Measurements from ENCODE around the gene PROCA1.
"Not testable (repeated sequence)": the region's sequence is repeated elsewhere in the genome, so short reads cannot be mapped to it uniquely, and the experiment has no call there.

The PROCA1 gene

GRCh38 chr17:28724500-28725165 is 12.9 kb upstream of the PROCA1 start:
- DNase-seq = no peak

GRCh38 chr17:28723836-28724499 is 12.3 kb upstream of the PROCA1 start:
- not testable (repeated sequence) for DNase-seq

GRCh38 chr17:28723159-28723835 is 11.6 kb upstream of the PROCA1 start:
- DNase-seq = no peak

GRCh38 chr17:28722417-28723158 is 10.9 kb upstream of the PROCA1 start:
- DNase-seq = no peak

DNA sequence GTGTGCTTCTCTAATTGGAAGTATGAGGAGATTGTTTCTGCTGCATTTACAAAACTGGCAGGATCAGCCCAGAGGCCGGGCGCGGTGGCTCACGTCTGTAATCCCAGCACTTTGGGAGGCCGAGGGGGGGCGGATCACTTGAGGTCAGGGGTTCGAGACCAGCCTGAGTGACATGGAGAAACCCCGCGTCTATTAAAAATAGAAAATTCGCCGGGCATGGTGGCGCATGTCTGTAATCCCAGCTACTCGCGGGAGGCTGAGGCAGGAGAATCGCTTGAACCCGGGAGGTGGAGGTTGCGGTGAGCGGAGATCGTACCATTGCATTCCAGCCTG is 9.3 kb upstream of the PROCA1 start:
- not testable (repeated sequence) for DNase-seq

- DNase-seq = no peak
Measured at GRCh38 chr17:28720247-28720996, 8.7 kb upstream of the PROCA1 start.

DNA sequence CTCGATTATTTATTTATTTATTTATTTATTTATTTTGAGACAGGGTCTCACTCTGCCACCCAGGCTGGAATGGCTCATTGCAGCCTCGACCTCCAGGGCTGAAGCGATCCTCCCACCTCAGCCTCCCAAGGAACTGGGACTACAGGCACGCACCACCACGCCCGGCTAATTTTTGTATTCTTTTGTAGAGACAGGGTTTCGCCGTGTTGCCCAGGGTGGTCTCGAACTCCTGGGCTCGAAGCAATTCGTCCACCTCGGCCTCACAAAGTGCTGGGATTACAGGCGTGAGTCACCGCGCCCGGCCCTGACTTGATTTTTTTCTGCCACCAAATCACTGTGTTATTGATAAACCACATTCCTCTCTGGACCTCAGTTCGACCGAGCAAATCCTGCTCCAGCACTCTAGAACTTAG is 7.3 kb upstream of the PROCA1 start:
- DNase-seq = no peak

DNA sequence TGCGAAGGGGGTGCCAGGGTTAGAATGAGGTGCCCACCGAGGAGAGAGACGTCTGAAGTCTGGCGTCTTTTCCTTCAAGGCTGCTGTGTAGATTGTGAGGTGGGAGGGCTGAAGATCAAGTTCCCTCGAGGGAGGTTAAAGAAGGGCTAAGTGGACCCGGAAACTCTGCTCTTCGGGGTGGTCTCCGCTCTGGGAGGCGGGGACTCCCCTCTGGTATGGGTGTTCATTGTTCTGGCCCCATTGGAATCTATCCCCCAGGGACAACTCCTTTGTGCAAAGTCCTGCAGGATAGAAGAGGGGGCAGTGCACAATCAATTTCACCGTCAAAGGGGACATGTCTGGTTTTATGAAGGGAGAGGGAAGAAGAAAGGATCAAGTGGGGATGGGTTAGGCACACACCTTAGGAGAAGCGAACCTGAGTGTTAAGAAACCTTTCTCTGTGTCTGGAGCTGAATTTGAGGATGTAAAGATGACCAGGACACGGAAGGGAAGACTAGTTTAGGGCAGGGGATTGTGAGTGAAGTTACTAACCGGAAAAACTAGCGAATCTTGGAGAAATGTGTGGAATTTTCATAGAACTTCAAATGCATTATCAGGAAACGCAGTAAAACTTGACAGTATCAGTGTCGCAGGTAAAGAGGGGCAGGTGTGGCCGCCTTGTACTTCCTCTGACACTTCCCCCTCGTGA is 6.8 kb upstream of the PROCA1 start:
- DNase-seq = no peak

DNA sequence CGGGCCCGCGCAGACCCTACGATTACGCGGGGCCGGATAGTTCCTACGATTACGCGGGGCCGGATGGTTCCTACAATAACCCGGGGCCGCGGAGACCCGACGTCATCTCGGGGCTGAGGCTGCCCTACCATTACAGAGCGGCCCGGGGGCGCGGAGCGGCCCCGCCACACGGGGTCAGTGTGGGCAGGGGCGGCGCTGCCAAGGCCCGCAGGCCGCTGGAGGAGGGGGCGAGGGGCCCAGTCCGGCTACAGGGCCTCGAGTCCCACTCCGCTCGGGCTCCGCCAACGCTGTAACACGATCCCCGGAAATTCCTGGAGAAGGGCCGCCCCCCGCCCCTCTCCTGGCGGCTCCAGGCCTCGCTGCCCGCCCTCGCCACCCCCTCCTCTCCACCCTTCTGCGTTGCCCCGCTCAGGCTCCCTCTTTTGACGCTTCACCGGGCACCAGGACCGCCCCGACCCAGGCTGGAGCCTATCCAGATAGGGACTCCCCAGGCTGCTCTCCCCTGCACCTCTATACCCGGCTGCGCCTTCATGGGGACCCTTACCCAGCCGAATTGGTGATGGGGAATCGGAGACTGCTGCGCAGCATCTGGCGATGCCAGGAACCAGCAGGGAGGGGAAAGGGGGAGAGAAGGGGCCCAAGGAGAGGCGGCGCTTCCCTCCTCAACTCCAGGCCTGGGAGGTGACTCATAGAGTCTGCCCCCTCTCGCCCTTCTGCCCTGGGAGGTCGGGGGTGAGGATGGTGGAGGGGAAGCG is 6.1 kb upstream of the PROCA1 start, which contains the start of gene RAB34:
TSS of gene RAB34 (minus strand) at position 291 of the 755 bp plus-strand sequence. CDS start 602 bp downstream, outside the sequence.
- no peak for DNase-seq

GRCh38 chr17:28716740-28717577 is 5.3 kb upstream of the PROCA1 start:
- DNase-seq = no peak

DNA sequence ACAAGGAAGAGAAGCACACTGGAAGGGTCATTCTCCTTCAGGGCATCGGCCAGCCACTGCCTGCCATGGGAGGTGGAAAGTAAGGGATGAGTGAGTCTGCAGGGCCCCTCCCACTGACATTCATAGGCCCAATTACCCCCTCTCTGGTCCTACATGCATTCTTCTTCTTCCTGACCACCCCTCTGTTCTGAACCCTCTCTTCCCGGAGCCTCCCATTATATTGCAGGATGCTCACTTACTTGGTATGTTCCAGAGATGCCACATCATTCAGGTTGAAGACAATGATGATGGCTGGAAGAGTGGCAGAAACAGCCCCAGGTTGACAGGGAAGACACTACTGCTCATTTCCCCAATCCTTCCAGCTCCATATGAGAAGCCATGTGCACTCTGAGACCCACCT is 3.5 kb upstream of the PROCA1 start:
- no peak for DNase-seq

DNA sequence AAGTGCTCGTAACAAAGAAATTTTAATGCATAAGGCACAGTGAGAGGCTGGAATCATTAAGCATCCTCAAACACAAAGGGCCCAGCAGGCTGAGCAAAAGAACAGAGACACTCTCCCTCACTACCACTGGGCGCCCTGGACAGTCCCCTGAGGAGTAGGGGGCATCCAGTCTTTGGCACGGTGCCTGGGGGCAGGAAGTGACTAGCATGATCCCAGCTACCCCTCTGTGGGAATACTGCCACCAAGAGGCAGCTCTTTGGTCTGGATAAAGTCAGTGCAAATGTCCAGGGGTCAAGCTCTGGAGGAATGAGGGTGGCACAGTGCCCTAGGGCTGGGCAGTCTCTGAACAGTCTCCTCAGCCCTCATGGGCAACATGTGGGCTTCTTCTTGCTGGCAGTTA is 2.6 kb upstream of the PROCA1 start:
- no peak for DNase-seq

DNA sequence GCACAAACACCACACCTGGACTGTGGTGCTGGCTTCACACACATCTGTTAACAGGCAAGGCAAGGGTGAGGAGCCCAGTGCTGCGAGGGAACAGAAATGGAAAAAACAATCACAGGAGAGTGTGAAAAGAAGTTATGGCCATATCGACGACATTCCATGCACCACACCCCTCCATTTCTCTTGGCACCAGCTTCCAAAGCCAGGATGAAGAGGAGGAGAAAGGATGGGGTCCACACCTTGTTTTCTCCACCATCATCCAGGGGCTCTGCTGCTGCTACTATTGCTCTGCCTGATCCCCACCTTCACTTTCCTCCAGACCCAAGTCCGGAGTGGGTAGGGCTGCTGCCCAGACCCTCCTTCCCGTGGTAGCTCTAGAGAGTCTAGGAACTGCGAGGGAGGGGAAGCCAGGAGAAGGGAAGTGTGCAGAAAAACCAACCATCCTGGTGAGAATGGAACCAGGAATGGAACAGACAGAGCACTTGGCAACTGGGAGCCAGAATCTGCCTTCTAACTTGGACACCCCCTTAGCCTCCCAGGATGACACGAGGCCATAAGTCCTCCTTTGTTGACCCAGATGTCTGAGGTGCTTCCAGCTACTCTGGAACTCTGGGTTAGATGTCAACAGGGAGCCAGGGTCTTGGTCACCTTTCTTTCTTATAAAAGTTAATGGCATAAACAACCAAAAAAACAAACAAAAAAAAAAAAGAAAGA is 1.2 kb upstream of the PROCA1 start:
- no peak for DNase-seq

- DNase-seq = no peak
Measured at GRCh38 chr17:28712032-28712704, 480 bp upstream of the PROCA1 start.

- DNase-seq = peak; percentile 43
Measured at GRCh38 chr17:28710861-28711722, 596 bp downstream of the PROCA1 start.

GRCh38 chr17:28707339-28707720 is 4.4 kb downstream of the PROCA1 start:
- no peak for DNase-seq

DNA sequence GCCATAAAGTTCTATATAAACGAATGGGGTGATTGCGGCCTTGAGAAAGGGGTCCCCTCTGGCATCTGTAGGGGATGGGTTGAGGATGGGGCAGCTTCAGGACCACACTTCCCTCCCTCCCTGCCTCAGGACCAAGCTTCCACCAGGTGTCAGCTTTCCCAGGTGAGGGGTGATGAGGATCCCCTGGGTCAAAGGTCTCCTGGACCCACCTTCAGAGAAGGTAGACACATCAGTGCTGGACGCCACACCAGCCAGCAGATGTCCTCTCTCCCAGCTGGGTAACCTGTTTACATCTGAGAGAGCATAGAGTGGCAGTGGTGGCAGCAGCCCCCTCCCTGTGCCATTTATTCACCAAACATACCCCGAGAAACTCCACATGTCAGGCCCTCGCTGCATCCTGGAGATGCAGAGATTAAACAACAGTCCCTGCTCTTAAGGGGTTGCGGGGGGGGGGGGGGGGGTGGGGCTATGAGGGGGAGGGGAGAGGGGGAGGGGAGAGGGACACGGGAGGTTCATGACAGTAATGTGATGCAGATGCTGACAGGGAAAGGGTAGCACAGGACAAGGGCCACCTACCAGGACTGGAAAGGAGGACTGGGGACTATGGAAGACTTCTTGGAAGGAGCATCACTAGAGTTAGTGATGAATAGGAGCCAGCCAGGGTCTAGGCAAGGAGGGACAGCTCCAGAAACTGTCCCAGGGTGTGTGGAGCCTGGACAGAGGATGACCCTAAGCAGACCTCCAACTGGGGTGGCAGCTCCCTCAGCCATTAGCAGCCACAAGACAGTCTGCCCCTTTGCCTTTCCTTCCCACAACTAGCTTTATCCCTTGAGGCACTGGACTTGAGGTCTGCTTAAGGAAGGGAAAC is 5.0 kb downstream of the PROCA1 start:
- no peak for DNase-seq

Data from NCI-H2029 treated with DMSO at 0.1 percent for 48 hours (cell line).